Spleen (tissue), 7 donors: ENCODE results near the gene P2RY14.

Experiments
- CTCF ChIP-seq, 11 experiments: fragments of 200-600 bp in 7 of 11; fragments of 450-650 bp in 4 of 11; sonication (generic) in 4 of 11; IDR thresholded peaks in 8 of 11; conservative IDR thresholded peaks in 3 of 11; 1 replicate in 7 of 11; 2 replicates in 4 of 11; pipeline versions ENCODE4 v1.4.0 to v1.8.0; 2016 to 2021; ENCODE audit warnings: antibody characterized with exemption in 11 of 11, inconsistent platforms in 4 of 11, mild to moderate bottlenecking in 1 of 11
- POLR2A ChIP-seq, 3 donors: fragments of 450-650 bp; IDR thresholded peaks; one replicate each; pipeline ENCODE4 v1.5.1; 2017; ENCODE audit warnings: antibody characterized with exemption in 3 of 3, mild to moderate bottlenecking in 1 of 3
- donor health status: DM: no; HTN: no; CAD: no; lungs with moderate emphysema.
- donor health status: DM: no; HTN: no; CAD: no.
- donor health status: DM: no; HTN: no; CAD: no.

DNA sequence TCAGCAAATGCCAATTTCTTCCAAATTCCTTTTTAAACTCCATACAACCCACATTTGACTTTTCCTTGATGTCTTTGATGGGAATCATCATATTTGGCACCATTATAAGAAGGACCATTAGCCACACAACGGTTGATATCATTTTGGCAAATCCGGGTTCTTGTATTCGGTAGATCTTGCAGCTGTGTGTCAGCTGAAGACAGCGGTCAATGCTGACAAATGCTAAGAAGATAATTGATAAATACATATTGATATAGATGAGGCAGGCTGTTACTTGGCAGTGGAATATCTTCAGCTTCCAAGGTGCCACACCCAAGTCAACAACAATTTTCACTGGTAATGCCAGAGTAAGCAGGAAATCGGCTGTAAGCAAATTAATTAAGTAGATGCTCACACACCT is 79.5 kb downstream of the P2RY14 start:
- TF ChIP-seq POLR2A (IDR thresholded peaks at IDR 0.05) (no peak), CTCF (IDR thresholded peaks at IDR 0.05 in 8 of 11, conservative IDR thresholded peaks at IDR 0.05 in 3 of 11) (no peak)
